SH-SY5Y (cell line): ENCODE results near the gene RPS14.

Experiments
- GATA2 ChIP-seq: IDR thresholded peaks from 2 replicates; pipeline ENCODE4 v1.6.1; 2011; ENCODE audit warnings: mild to moderate bottlenecking, low read depth, low read length
- GATA3 ChIP-seq: IDR thresholded peaks from 2 replicates; pipeline ENCODE4 v1.6.1; 2011; ENCODE audit warnings: low read depth, mild to moderate bottlenecking, low read length, moderate library complexity

GRCh38 chr5:150486402-150487198 lies 37.1 kb upstream of the RPS14 start:
- TF ChIP-seq GATA2 (no peak), GATA3 (no peak)
